ENCODE results near the gene PRR23E. TPM values are rescaled to one million over a fixed set of nuclear protein-coding genes. Genes with fewer than 3 reads are reported as not detected.

The PRR23E gene
- total RNA-seq, 1 experiment from 2014 or later: not detected

DNA sequence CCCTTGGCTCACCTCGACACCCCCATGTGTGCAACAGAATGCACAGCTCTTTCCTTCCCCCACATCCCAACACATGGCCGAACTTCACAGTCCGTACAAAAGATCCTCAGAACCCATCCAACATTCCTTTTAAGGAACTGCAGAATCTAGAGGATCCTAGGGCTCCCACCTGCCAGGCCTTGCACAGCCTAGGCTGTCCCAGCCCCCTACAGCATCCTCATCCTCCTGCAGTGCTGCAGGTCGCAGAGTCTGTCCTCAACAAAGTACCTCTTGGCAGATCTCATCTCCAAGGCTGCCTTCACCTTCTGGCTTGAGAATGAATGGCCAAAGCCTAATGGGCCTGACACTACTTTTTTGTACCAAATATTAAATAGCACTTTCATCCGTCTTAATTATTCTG, 19.8 kb downstream of the PRR23E start:
- CTCF ChIA-PET: no interaction called here
- no peaks in the 10 kb centered on the region for H4K20me1 ChIP-seq (ENCODE audit: low read length)
- intact Hi-C loops (cut with micrococcal nuclease): no loop called here

DNA sequence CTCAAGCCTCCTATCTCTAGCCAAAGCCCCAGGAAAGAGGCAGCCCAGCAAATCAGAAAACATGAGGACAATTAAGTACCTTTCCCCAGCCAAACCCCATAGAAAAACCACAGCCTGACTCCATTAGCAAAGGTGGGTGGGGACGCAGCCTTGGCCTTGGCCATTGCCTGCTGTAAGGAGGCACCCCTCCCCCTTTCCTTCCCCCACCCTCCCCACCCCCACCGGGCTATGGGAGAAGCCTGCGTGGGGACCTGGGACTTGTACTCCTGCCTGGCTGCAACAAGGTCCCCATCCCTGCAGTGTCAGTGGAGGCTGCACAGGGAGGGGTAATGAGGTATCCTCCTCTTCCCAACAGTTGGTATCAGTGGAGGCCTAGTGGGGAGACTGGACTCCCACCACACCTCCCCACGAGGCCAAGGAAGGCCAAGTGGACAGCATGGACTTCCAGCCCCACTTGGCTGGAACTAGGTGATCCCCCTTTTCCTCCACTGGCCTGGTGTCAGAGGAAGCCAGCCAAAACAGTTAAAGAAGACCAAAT, 20.5 kb downstream of the PRR23E start:
- POLR2A ChIA-PET (ENCODE audit: unreplicated experiment): no interaction called here
- ATAC-seq (no peak), DNase-seq (no peak)
- CTCF ChIA-PET: no interaction called here
- Histone ChIP-seq H2AFZ (ENCODE audit: low read length) (no peak overlapping the region), H3F3A (ENCODE audit: low read length, unreplicated experiment) (no peaks in the 10 kb centered on the region), H3K4me2 (ENCODE audit: low read length) (no peak overlapping the region), H3K27me3 (ENCODE audit: low read length) (no peaks in the 10 kb centered on the region), H3K4me1 (ENCODE audit: insufficient read depth, low read length) (peaks cover 13% of the 10 kb centered on the region), H3K36me3 (ENCODE audit: low read depth, low read length) (no peaks in the 10 kb centered on the region), H3K9ac (ENCODE audit: low read length) (no peak overlapping the region), H4K20me1 (ENCODE audit: low read length) (no peaks in the 10 kb centered on the region), H3K27ac (ENCODE audit: low read length) (no peak overlapping the region), H3K79me2 (ENCODE audit: low read length) (no peaks in the 10 kb centered on the region), H3K9me3 (ENCODE audit: low read length) (no peaks in the 10 kb centered on the region), H3K9me2 (replicated peaks; ENCODE audit: low read length) (no peaks in the 10 kb centered on the region), H3K4me3 (ENCODE audit: low read length) (no peak overlapping the region)
- TF ChIP-seq EZH2phosphoT487 (IDR thresholded peaks at IDR 0.05; ENCODE audit: borderline replicate concordance, low read length) (no peak), EZH2 (IDR thresholded peaks at IDR 0.05; ENCODE audit: low read length, unreplicated experiment) (no peak)
- TF ChIP-seq, protein P1, sequence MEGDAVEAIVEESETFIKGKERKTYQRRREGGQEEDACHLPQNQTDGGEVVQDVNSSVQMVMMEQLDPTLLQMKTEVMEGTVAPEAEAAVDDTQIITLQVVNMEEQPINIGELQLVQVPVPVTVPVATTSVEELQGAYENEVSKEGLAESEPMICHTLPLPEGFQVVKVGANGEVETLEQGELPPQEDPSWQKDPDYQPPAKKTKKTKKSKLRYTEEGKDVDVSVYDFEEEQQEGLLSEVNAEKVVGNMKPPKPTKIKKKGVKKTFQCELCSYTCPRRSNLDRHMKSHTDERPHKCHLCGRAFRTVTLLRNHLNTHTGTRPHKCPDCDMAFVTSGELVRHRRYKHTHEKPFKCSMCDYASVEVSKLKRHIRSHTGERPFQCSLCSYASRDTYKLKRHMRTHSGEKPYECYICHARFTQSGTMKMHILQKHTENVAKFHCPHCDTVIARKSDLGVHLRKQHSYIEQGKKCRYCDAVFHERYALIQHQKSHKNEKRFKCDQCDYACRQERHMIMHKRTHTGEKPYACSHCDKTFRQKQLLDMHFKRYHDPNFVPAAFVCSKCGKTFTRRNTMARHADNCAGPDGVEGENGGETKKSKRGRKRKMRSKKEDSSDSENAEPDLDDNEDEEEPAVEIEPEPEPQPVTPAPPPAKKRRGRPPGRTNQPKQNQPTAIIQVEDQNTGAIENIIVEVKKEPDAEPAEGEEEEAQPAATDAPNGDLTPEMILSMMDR (conservative IDR thresholded peaks at IDR 0.05; ENCODE audit: low read depth, low read length): no peak
- intact Hi-C loops (cut with micrococcal nuclease): no loop called here
- BruUV-seq (replicated peaks): no TSS peak

More for the DNA sequence above, 19.8 kb downstream of the PRR23E start:
- H3K27me3 ChIP-seq (ENCODE audit: low read length): no peaks in the 10 kb centered on the region
- H3K4me1 ChIP-seq (ENCODE audit: insufficient read depth, low read length): peaks cover 7% of the 10 kb centered on the region
- no peak overlapping the region for H2AFZ ChIP-seq (ENCODE audit: low read length)
- no peaks in the 10 kb centered on the region for H3K9me2 ChIP-seq (replicated peaks; ENCODE audit: low read length)
- H3K27ac ChIP-seq (ENCODE audit: low read length): no peak overlapping the region
- H3F3A ChIP-seq (ENCODE audit: low read length, unreplicated experiment): no peaks in the 10 kb centered on the region
- no peaks in the 10 kb centered on the region for H3K36me3 ChIP-seq (ENCODE audit: low read depth, low read length)
- no peaks in the 10 kb centered on the region for H3K9me3 ChIP-seq (ENCODE audit: low read length)
- TF ChIP-seq EZH2 (IDR thresholded peaks at IDR 0.05; ENCODE audit: low read length, unreplicated experiment) (no peak), EZH2phosphoT487 (IDR thresholded peaks at IDR 0.05; ENCODE audit: borderline replicate concordance, low read length) (no peak)
- TF ChIP-seq, protein P1 (conservative IDR thresholded peaks at IDR 0.05; ENCODE audit: low read depth, low read length): no peak
- H3K9ac ChIP-seq (ENCODE audit: low read length): no peak overlapping the region
- POLR2A ChIA-PET (ENCODE audit: unreplicated experiment): no interaction called here
- DNase-seq: no peak
- no peak overlapping the region for H3K4me2 ChIP-seq (ENCODE audit: low read length)
- H3K79me2 ChIP-seq (ENCODE audit: low read length): no peaks in the 10 kb centered on the region
- no peak overlapping the region for H3K4me3 ChIP-seq (ENCODE audit: low read length)
- ATAC-seq: no peak
- no TSS peak for BruUV-seq (replicated peaks)

DNA sequence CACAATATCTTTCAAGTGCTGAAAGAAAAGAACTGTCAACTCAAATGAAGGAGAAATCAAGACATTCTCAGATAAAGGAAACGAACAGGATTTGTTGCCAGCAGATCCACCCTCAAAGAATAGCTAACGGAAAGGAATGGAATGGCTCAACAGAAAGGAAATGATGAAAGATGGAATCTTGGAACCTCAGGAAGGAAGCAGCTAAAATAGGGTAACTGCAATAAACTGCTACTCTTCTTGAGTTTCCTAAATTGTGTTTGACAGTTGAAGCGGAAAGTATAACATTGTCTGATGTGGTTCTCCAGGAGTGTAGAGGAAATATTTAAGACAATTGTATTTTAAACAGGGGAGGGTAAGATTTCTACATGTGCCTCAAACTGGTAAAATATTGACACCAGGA, 22.0 kb downstream of the PRR23E start:
- DNase-seq: no peak
- H3K27ac ChIP-seq (ENCODE audit: low read length): no peak overlapping the region
- no TSS peak for BruUV-seq (replicated peaks)

More for the DNA sequence above, 22.0 kb downstream of the PRR23E start:
- no peak for ATAC-seq
- Histone ChIP-seq H4K20me1 (ENCODE audit: low read length) (no peaks in the 10 kb centered on the region), H3K4me2 (ENCODE audit: low read length) (no peak overlapping the region), H3K9ac (ENCODE audit: low read length) (no peak overlapping the region), H2AFZ (ENCODE audit: low read length) (no peak overlapping the region), H3F3A (ENCODE audit: low read length, unreplicated experiment) (no peaks in the 10 kb centered on the region), H3K79me2 (ENCODE audit: low read length) (no peaks in the 10 kb centered on the region), H3K4me1 (ENCODE audit: insufficient read depth, low read length) (peaks cover 13% of the 10 kb centered on the region), H3K4me3 (ENCODE audit: low read length) (no peak overlapping the region), H3K27me3 (ENCODE audit: low read length) (no peaks in the 10 kb centered on the region), H3K36me3 (ENCODE audit: low read depth, low read length) (no peaks in the 10 kb centered on the region), H3K9me2 (replicated peaks; ENCODE audit: low read length) (no peaks in the 10 kb centered on the region), H3K9me3 (ENCODE audit: low read length) (no peaks in the 10 kb centered on the region)
- TF ChIP-seq EZH2 (IDR thresholded peaks at IDR 0.05; ENCODE audit: low read length, unreplicated experiment) (no peak), EZH2phosphoT487 (IDR thresholded peaks at IDR 0.05; ENCODE audit: borderline replicate concordance, low read length) (no peak)
- TF ChIP-seq, protein P1 (conservative IDR thresholded peaks at IDR 0.05; ENCODE audit: low read depth, low read length): no peak
- CTCF ChIA-PET: no interaction called here
- intact Hi-C loops (cut with micrococcal nuclease): no loop called here
- POLR2A ChIA-PET (ENCODE audit: unreplicated experiment): no interaction called here

Data from PC-3 (cell line).